ENCODE data around the gene BUB1B. TPM values are rescaled to one million over a fixed set of nuclear protein-coding genes. Genes with fewer than 3 reads are reported as not detected.

Gene BUB1B
- total and polyA plus RNA-seq, 4 donors: 0.08 to 31.1 (median 0.84) TPM

DNA sequence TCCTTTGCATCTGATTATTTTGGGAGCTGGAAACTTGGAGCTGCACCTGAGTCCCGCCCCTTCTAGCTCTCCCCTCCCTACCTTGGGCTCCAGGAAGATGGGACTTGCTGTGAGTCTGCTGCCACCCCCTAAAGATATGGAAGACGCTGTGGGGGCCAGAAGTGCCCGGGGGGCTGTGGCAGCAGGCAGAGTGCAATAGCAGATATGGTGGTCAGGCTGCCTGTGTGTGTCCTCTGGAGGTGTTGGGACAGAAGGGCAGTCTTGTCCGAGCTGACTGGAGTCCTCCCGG lies 78.5 kb downstream of the BUB1B start (continued):
- TF ChIP-seq, protein P1, sequence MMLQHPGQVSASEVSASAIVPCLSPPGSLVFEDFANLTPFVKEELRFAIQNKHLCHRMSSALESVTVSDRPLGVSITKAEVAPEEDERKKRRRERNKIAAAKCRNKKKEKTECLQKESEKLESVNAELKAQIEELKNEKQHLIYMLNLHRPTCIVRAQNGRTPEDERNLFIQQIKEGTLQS (IDR thresholded peaks at IDR 0.05): no peak

DNA sequence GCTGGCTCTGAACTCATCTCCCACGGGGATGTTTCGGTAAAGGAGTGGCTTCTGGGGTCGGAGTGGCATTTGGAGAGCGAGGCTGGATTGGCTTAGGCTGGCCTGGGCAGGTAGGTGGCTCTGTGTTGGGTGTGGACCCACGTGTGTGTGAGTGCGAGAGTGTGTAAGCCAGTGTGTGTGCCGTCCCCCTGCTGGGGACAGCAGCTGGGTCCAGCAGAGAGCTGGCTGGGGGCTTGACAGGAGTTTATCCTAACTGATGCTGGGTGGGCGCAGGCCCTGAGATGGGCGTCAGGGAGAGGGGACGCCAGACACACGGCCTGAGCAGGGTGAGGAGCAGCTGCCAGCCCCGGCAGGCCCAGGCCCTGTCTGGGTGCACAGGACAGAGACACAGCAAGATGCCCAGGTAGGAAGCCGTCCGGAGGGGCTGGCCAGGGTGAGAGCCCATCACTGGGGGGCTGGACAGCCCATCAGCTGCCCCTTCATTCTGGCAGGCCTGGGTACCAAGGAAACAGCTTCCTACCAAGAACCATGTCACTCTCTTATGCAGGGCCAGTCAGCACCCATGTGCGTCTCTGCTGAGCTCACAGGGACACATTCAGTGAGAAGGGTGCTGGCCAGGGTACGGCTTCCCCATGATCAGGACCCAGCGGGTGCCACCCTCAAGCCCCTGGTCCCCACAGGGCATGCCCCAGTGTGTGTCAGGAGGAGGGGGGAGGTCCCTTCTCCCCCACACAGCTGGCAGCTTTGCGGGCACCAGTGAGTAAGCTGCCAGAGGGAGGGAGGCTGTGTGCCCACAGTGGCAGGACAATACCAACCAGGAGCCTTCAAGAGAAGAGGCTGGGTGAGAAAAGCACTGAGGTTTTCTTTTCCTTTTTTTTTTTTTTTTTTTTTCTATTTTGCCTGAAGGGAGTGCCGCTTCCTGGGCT lies 79.1 kb downstream of the BUB1B start:
- no peaks in the 10 kb centered on the region for H3K36me3 ChIP-seq (ENCODE audit: control insufficient read depth in 4 of 4, insufficient read depth in 3 of 4, low read depth in 1 of 4, low read length in 3 of 4)
- no peaks in the 10 kb centered on the region for H3K9me3 ChIP-seq (ENCODE audit: control insufficient read depth in 4 of 4, low read length in 3 of 4)
- no peak overlapping the region for H3K4me3 ChIP-seq (ENCODE audit: low read depth in 1 of 3, low read length in 3 of 3)
- H3K27ac ChIP-seq (ENCODE audit: low read depth in 1 of 2, low read length in 2 of 2): no peak overlapping the region
- TF ChIP-seq FOXA1 (IDR thresholded peaks at IDR 0.05) (no peak), RAD21 (IDR thresholded peaks at IDR 0.05) (no peak), EGR1 (IDR thresholded peaks at IDR 0.05; ENCODE audit: low read depth in 2 of 2) (no peak), TAF1 (conservative IDR thresholded peaks at IDR 0.05) (no peak), GABPA (IDR thresholded peaks at IDR 0.05 in 1 of 2, conservative IDR thresholded peaks at IDR 0.05 in 1 of 2) (no peak), SP1 (IDR thresholded peaks at IDR 0.05) (no peak), YY1 (IDR thresholded peaks at IDR 0.05) (no peak), NR2F2 (IDR thresholded peaks at IDR 0.05) (no peak), HNF4A (conservative IDR thresholded peaks at IDR 0.05) (no peak), FOXA2 (IDR thresholded peaks at IDR 0.05) (no peak), JUND (IDR thresholded peaks at IDR 0.05) (no peak), HNF4G (IDR thresholded peaks at IDR 0.05) (no peak), RXRA (IDR thresholded peaks at IDR 0.05) (no peak)
- TF ChIP-seq, protein P2, sequence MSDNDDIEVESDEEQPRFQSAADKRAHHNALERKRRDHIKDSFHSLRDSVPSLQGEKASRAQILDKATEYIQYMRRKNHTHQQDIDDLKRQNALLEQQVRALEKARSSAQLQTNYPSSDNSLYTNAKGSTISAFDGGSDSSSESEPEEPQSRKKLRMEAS (IDR thresholded peaks at IDR 0.05): no peak
- TF ChIP-seq, protein P3, sequence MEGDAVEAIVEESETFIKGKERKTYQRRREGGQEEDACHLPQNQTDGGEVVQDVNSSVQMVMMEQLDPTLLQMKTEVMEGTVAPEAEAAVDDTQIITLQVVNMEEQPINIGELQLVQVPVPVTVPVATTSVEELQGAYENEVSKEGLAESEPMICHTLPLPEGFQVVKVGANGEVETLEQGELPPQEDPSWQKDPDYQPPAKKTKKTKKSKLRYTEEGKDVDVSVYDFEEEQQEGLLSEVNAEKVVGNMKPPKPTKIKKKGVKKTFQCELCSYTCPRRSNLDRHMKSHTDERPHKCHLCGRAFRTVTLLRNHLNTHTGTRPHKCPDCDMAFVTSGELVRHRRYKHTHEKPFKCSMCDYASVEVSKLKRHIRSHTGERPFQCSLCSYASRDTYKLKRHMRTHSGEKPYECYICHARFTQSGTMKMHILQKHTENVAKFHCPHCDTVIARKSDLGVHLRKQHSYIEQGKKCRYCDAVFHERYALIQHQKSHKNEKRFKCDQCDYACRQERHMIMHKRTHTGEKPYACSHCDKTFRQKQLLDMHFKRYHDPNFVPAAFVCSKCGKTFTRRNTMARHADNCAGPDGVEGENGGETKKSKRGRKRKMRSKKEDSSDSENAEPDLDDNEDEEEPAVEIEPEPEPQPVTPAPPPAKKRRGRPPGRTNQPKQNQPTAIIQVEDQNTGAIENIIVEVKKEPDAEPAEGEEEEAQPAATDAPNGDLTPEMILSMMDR (IDR thresholded peaks at IDR 0.05; ENCODE audit: low read depth, low read length, missing input control): no peak
- TF ChIP-seq, protein P4, sequence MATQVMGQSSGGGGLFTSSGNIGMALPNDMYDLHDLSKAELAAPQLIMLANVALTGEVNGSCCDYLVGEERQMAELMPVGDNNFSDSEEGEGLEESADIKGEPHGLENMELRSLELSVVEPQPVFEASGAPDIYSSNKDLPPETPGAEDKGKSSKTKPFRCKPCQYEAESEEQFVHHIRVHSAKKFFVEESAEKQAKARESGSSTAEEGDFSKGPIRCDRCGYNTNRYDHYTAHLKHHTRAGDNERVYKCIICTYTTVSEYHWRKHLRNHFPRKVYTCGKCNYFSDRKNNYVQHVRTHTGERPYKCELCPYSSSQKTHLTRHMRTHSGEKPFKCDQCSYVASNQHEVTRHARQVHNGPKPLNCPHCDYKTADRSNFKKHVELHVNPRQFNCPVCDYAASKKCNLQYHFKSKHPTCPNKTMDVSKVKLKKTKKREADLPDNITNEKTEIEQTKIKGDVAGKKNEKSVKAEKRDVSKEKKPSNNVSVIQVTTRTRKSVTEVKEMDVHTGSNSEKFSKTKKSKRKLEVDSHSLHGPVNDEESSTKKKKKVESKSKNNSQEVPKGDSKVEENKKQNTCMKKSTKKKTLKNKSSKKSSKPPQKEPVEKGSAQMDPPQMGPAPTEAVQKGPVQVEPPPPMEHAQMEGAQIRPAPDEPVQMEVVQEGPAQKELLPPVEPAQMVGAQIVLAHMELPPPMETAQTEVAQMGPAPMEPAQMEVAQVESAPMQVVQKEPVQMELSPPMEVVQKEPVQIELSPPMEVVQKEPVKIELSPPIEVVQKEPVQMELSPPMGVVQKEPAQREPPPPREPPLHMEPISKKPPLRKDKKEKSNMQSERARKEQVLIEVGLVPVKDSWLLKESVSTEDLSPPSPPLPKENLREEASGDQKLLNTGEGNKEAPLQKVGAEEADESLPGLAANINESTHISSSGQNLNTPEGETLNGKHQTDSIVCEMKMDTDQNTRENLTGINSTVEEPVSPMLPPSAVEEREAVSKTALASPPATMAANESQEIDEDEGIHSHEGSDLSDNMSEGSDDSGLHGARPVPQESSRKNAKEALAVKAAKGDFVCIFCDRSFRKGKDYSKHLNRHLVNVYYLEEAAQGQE (IDR thresholded peaks at IDR 0.05): no peak
- TF ChIP-seq, protein P5, sequence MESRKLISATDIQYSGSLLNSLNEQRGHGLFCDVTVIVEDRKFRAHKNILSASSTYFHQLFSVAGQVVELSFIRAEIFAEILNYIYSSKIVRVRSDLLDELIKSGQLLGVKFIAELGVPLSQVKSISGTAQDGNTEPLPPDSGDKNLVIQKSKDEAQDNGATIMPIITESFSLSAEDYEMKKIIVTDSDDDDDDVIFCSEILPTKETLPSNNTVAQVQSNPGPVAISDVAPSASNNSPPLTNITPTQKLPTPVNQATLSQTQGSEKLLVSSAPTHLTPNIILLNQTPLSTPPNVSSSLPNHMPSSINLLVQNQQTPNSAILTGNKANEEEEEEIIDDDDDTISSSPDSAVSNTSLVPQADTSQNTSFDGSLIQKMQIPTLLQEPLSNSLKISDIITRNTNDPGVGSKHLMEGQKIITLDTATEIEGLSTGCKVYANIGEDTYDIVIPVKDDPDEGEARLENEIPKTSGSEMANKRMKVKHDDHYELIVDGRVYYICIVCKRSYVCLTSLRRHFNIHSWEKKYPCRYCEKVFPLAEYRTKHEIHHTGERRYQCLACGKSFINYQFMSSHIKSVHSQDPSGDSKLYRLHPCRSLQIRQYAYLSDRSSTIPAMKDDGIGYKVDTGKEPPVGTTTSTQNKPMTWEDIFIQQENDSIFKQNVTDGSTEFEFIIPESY (IDR thresholded peaks at IDR 0.05): no peak
- H3K27me3 ChIP-seq (ENCODE audit: control insufficient read depth in 4 of 4, insufficient read depth in 4 of 4, low read length in 3 of 4): peaks cover 0 to 4% (median 1%) of the 10 kb centered on the region in 4 donors
- no peak for DNase-seq (ENCODE audit: low spot score)
- peaks cover 0 to 3% (median 1%) of the 10 kb centered on the region in 4 donors for H3K4me1 ChIP-seq (ENCODE audit: control insufficient read depth in 4 of 4, insufficient read depth in 4 of 4, low read length in 3 of 4)
- no peak overlapping the region for H3K9ac ChIP-seq (ENCODE audit: low read depth in 1 of 2, low read length in 2 of 2)
- 87% methylated on average over 19 of the region's 19 CpGs for WGBS
